Cardiac muscle cell (in vitro differentiated cells and primary cell): ENCODE results near the gene CLPX. TPM values are rescaled to one million over a fixed set of nuclear protein-coding genes. Genes with fewer than 3 reads are reported as not detected.

ENCODE experiments used
- DNase-seq, 2 donors: peaks; one replicate each; pipeline versions ENCODE4 v3.0.0 to v3.0.0-alpha.2; 2010 to 2017; ENCODE audit warnings: low read depth in 1 of 2, low spot score in 1 of 2
- H3K27ac ChIP-seq: fragments of 200-600 bp; sonication (generic); 2 replicates; pipeline ENCODE4 v1.5.1; 2016
- H3K27me3 ChIP-seq: fragments of 200-600 bp; sonication (generic); 2 replicates; pipeline ENCODE4 v1.6.0; 2016; ENCODE audit warnings: control low read depth
- H3K36me3 ChIP-seq: fragments of 200-600 bp; sonication (generic); 2 replicates; pipeline ENCODE4 v1.5.1; 2016; ENCODE audit warnings: control low read depth
- H3K4me1 ChIP-seq: fragments of 200-600 bp; sonication (generic); 2 replicates; pipeline ENCODE4 v1.8.1; 2017; ENCODE audit warnings: low read depth, mild to moderate bottlenecking, mixed run types
- H3K4me3 ChIP-seq: fragments of 200-600 bp; sonication (generic); 2 replicates; pipeline ENCODE4 v1.5.1; 2016; ENCODE audit warnings: mild to moderate bottlenecking
- H3K9me3 ChIP-seq: fragments of 200-600 bp; sonication (generic); 2 replicates; pipeline ENCODE4 v1.5.1; 2017; ENCODE audit warnings: low read depth, mild to moderate bottlenecking, control low read depth
- polyA plus RNA-seq: library from polyadenylated mRNA; unstranded; fragments of >200 nt; fragmentation: Nextera tagmentation; extraction: Ambion mirVana; gene quantifications from 2 replicates; pipeline ENCODE4 v1.2.1, GENCODE V29; 2016
- total RNA-seq: library from RNA; depleted of rRNA; stranded (reverse); fragments of >200 nt; gene quantifications from 2 replicates; pipeline ENCODE4 v1.2.3, GENCODE V29; 2016
- TF ChIP-seq, protein P1 (sequence below): IDR thresholded peaks from 2 replicates; pipeline ENCODE4 v1.5.1; 2012; ENCODE audit warnings: low read depth, mild to moderate bottlenecking, low read length

Gene CLPX
- total and polyA plus RNA-seq, 2 experiments from 2014 or later, result 31.2 to 55.2 TPM

DNA sequence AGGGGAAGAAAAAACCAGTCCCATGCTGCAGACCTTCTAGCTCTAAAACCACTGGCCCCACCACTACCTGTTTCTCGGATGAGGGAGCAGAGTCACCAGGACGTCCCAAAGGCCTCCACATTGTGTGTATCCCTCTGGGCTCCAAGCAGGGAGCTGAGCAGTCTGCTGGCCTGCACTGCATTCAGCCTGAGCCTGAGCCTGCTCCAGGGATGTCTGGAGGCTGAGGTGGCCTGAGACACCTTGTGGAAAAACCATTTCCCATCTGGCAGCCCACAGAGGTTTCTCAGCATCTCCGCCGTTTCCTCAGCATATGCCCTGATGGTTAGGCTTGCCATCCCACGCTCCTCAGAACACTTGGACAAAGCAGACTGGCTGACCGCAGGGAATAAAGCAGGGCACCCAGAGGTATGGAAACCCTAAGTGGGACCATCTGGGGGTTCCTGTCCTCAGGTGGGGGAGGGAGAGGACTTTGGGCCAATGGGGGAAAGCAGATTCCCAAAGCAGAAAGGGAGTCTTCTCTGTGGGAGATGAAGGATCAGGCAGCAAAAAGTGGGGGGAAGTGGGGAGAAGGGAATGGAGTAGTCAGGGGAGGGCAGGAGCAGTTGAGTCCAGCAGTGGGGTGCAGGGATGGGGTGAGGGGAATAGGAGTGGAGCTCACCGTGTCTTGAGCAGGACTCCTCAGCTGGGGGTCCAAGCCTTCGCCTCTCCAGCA is 25.8 kb upstream of the CLPX start, which contains the start of gene CILP:
TSS of gene CILP (minus strand) at position 704 of the 712 bp plus-strand sequence. CDS start 1,718 bp downstream, outside the sequence.
- Histone ChIP-seq H3K4me3 (no peak within 1 kb of the TSS), H3K9me3 (no peaks in the 10 kb centered on the region), H3K27me3 (no peaks in the 10 kb centered on the region), H3K27ac (no peak within 1 kb of the TSS), H3K36me3 (no peaks in the 10 kb centered on the region), H3K4me1 (peaks cover 23% of the 10 kb centered on the region)
- TF ChIP-seq, protein P1, sequence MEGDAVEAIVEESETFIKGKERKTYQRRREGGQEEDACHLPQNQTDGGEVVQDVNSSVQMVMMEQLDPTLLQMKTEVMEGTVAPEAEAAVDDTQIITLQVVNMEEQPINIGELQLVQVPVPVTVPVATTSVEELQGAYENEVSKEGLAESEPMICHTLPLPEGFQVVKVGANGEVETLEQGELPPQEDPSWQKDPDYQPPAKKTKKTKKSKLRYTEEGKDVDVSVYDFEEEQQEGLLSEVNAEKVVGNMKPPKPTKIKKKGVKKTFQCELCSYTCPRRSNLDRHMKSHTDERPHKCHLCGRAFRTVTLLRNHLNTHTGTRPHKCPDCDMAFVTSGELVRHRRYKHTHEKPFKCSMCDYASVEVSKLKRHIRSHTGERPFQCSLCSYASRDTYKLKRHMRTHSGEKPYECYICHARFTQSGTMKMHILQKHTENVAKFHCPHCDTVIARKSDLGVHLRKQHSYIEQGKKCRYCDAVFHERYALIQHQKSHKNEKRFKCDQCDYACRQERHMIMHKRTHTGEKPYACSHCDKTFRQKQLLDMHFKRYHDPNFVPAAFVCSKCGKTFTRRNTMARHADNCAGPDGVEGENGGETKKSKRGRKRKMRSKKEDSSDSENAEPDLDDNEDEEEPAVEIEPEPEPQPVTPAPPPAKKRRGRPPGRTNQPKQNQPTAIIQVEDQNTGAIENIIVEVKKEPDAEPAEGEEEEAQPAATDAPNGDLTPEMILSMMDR, result no peak
- DNase-seq, result no peak

DNA sequence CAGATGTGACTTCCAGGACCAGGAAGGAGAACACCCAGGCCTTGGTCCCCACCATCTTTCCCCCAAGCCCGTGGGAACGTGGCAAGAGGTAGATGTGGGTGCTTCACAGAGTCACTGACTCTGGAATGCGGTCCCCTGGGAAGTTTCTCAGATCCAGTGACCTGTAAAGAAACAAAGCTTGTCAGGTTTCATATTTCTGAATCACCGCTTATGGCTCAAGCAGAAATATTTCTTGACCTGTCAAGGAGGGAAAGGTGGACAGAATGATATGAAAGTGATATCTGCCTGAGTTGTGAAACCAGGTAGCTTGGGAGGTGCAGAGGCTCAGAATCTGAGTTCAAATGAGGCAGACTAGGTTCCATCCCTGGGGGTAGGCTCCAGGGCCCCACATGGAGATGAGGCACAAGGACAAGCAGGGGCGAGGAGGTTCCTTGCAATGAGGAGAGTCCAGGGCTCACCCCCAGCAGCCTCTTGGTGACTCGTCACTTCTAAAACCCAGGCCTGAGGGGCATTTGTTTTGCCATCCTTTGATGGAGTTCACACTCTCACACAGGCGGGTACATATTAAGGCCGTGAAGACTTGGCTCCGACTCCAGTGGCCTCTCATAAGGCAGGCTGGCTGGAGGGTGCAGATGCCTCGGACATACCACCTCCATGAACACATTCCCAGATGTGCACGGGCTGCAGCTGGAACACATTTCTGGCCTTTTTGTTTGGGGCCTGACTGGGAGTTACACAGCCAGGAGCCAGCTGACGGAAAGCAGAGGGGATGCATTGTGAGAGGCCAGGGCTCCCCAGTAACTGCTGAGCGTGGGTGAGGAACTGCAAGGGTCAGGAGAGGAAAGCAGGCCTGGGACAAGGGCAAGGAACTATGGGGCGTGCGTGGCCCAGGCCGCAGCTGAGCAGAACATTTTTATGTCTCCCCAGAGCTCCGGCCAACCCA is 24.8 kb upstream of the CLPX start:
- TF ChIP-seq, protein P1, result no peak
- H3K27me3 ChIP-seq, result no peaks in the 10 kb centered on the region
- no peak overlapping the region for H3K27ac ChIP-seq
- no peaks in the 10 kb centered on the region for H3K36me3 ChIP-seq
- peaks cover 23% of the 10 kb centered on the region for H3K4me1 ChIP-seq
- no peak overlapping the region for H3K4me3 ChIP-seq
- H3K9me3 ChIP-seq, result no peaks in the 10 kb centered on the region
- no peak for DNase-seq

DNA sequence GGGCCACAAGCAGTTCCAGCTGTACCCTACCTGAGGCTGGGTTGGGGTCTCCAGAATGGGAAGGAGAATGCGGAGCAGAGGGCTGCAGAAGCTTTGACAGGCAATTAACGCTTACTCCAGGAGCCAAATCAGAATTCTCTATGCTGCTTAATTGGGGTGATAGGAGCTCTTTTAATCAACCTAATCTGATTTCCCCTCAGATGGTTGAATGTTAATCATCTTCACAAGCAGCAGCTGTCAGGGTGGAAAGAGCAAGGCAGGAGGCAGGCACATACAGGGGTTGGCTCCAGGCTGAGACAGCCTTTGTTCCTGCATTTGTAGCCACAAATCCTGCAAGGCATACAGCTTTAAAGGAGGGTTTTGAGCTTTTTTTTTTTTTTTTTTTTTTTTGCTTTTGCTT is 23.5 kb upstream of the CLPX start:
- Histone ChIP-seq H3K4me3 (no peak overlapping the region), H3K4me1 (peaks cover 23% of the 10 kb centered on the region), H3K36me3 (no peaks in the 10 kb centered on the region), H3K9me3 (no peaks in the 10 kb centered on the region), H3K27me3 (no peaks in the 10 kb centered on the region), H3K27ac (no peak overlapping the region)
- TF ChIP-seq, protein P1, result no peak
- no peak for DNase-seq

DNA sequence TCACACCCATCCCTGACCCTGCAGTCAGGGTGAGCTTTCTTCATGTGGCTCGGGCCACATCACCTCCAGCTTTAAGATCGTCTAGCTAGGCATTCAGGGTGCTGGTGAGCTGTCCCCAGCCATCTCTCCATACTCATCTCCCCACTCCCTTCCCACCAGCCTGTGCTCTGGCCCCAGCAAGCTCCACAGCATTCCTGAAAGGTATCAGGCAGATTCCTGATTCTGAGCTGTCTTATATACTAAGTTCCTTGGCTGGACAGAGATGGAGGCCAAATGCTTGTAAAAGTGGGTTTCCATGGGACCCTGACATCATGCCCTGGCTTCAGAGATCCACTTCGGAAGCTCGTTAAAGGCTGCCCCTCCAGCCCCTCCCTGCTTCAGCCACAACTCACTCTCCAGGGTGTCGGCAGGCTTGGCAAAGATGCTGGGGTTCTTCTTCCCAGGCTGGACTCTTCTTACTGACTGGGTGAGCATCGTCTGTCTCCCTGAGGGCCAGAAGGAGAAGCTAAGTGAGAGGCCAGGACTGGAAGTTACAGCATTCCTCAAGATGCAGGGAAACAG is 22.2 kb upstream of the CLPX start:
- TF ChIP-seq, protein P1, result no peak
- H3K27me3 ChIP-seq, result no peaks in the 10 kb centered on the region
- H3K4me3 ChIP-seq, result no peak overlapping the region
- H3K4me1 ChIP-seq, result peaks cover 20% of the 10 kb centered on the region
- DNase-seq, result no peak
- no peaks in the 10 kb centered on the region for H3K36me3 ChIP-seq
- H3K27ac ChIP-seq, result no peak overlapping the region
- H3K9me3 ChIP-seq, result no peaks in the 10 kb centered on the region

DNA sequence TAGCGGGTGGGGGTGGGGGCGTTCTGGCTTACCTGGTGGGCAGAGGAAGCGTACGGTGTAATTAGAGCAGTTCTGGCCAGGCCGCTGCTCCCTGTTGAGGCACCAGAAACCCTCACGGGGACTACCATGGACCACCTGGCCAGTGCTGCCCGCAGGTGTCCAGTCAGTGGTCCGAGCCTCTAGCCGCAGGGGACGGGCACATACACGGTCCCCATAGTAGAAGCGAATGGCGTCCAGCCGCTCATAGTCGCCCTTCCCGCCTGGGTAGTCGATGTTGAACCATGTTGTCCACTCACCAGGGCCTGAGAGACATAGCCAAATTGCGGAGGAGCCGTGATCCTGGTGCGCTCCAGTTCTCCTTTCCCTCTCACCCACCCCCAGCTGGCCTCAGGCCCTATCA is 21.6 kb upstream of the CLPX start:
- TF ChIP-seq, protein P1, result no peak
- no peaks in the 10 kb centered on the region for H3K27me3 ChIP-seq
- DNase-seq, result no peak
- H3K27ac ChIP-seq, result no peak overlapping the region
- peaks cover 14% of the 10 kb centered on the region for H3K4me1 ChIP-seq
- no peaks in the 10 kb centered on the region for H3K9me3 ChIP-seq
- no peaks in the 10 kb centered on the region for H3K36me3 ChIP-seq
- no peak overlapping the region for H3K4me3 ChIP-seq
